COLO829 (cell line): ENCODE results near the gene RNF152.
"Not testable (repeated sequence)": the region's sequence is repeated elsewhere in the genome, so short reads cannot be mapped to it uniquely, and the experiment has no call there.

Experiments
- DNase-seq: peaks from one replicate; pipeline ENCODE4 v3.0.0; 2012; ENCODE audit warnings: low spot score

Gene RNF152

GRCh38 chr18:61815885-61816470 is 76.8 kb downstream of the RNF152 start:
- DNase-seq, result no peak

- no peak for DNase-seq
These were observed 84.5 kb downstream of the RNF152 start for GRCh38 chr18:61808286-61808685.

- DNase-seq, result no peak
These were observed 89.4 kb downstream of the RNF152 start for GRCh38 chr18:61803393-61803792.

GRCh38 chr18:61797696-61798590 is 94.9 kb downstream of the RNF152 start:
- peak; percentile 21 for DNase-seq

GRCh38 chr18:61791031-61791430 is 101.8 kb downstream of the RNF152 start:
- no peak for DNase-seq

- not testable (repeated sequence) for DNase-seq
These were observed 105.7 kb downstream of the RNF152 start for GRCh38 chr18:61787011-61787670.

GRCh38 chr18:61785588-61785987 is 107.2 kb downstream of the RNF152 start:
- DNase-seq, result no peak

- DNase-seq, result no peak
These were observed 108.0 kb downstream of the RNF152 start for GRCh38 chr18:61784834-61785233.

GRCh38 chr18:61782545-61782944 is 110.3 kb downstream of the RNF152 start:
- no peak for DNase-seq

- not testable (repeated sequence) for DNase-seq
These were observed 116.6 kb downstream of the RNF152 start for GRCh38 chr18:61776201-61776600.

- DNase-seq, result no peak
These were observed 118.0 kb downstream of the RNF152 start for GRCh38 chr18:61774846-61775245.

GRCh38 chr18:61772293-61772848 is 120.4 kb downstream of the RNF152 start:
- no peak for DNase-seq

- no peak for DNase-seq
These were observed 120.9 kb downstream of the RNF152 start for GRCh38 chr18:61771861-61772260.

- no peak for DNase-seq
These were observed 122.5 kb downstream of the RNF152 start for GRCh38 chr18:61770279-61770678.

GRCh38 chr18:61766266-61766884 is 126.4 kb downstream of the RNF152 start:
- DNase-seq, result no peak

- no peak for DNase-seq
These were observed 127.7 kb downstream of the RNF152 start for GRCh38 chr18:61765097-61765496.

- no peak for DNase-seq
These were observed 128.4 kb downstream of the RNF152 start for GRCh38 chr18:61764381-61764780.

GRCh38 chr18:61761875-61762274 is 130.9 kb downstream of the RNF152 start:
- DNase-seq, result no peak
